Heart left ventricle (tissue), 16 donors: Measurements from ENCODE around the gene MORN5. TPM values are rescaled to one million over a fixed set of nuclear protein-coding genes. Genes with fewer than 3 reads are reported as not detected.

Experiments
- ATAC-seq, 4 donors: fragments of 200-7000 bp; cut with Tn5 transposase; one replicate each; pipeline ENCODE4 v1.9.1; 2020 to 2022; ENCODE audit warnings: moderate library complexity in 4 of 4, mild to moderate bottlenecking in 3 of 4, moderate number of reproducible peaks in 1 of 4
- DNase-seq, 5 donors: peaks; one replicate each; pipeline ENCODE4 v3.0.0-alpha.2; 2020
- H3K27ac ChIP-seq, 12 donors: fragments of 200-600 bp; sonication (generic) in 4 of 12; one replicate each; pipeline versions ENCODE4 v1.5.0 to v1.8.0; 2016 to 2022; ENCODE audit warnings: mild to moderate bottlenecking in 2 of 12
- H3K27me3 ChIP-seq, 9 donors: fragments of 200-600 bp; sonication (generic) in 2 of 9; one replicate each; pipeline versions ENCODE4 v1.5.1 to v1.8.0; 2016 to 2022; ENCODE audit warnings: mild to moderate bottlenecking in 3 of 9
- H3K36me3 ChIP-seq, 9 donors: fragments of 200-600 bp; sonication (generic) in 2 of 9; one replicate each; pipeline versions ENCODE4 v1.5.0 to v1.8.0; 2018 to 2022; ENCODE audit warnings: mild to moderate bottlenecking in 2 of 9
- H3K4me1 ChIP-seq, 12 donors: fragments of 200-600 bp; sonication (generic) in 4 of 12; one replicate each; pipeline versions ENCODE4 v1.5.0 to v1.8.0; 2016 to 2022; ENCODE audit warnings: mild to moderate bottlenecking in 3 of 12
- H3K4me3 ChIP-seq, 12 donors: fragments of 200-600 bp; sonication (generic) in 4 of 12; one replicate each; pipeline versions ENCODE4 v1.5.0 to v1.8.0; 2017 to 2022; ENCODE audit warnings: mild to moderate bottlenecking in 9 of 12, moderate library complexity in 4 of 12
- H3K9me3 ChIP-seq, 12 donors: fragments of 200-600 bp; sonication (generic) in 4 of 12; one replicate each; pipeline versions ENCODE4 v1.5.0 to v1.8.0; 2016 to 2022; ENCODE audit warnings: mild to moderate bottlenecking in 1 of 12
- POLR2A ChIP-seq, 2 donors: fragments of 450-650 bp; IDR thresholded peaks; one replicate each; pipeline ENCODE4 v1.6.1; 2017; ENCODE audit warnings: antibody characterized with exemption in 2 of 2, mild to moderate bottlenecking in 2 of 2, moderate library complexity in 2 of 2
- WGBS, 4 donors: extraction: QIAGEN DNeasy Blood & Tissue Kit in 2 of 4; methylation state at CpG; one replicate each; pipeline versions ENCODE4 v1.1.5 to v1.1.7; 2013 to 2018; 5-methylcytosine and 5-hydroxymethylcytosine counted together
- intact Hi-C, 10 donors: fragments of 100-400 bp; cut with DNase I; formaldehyde crosslinking; loops; one replicate each; pipeline versions ENCODE4 v1.11.1 to v1.14.2; 2022
- polyA plus RNA-seq, 2 donors: library from polyadenylated mRNA; stranded (reverse); fragments of 200-250 nt; gene quantifications; one replicate each; pipeline ENCODE4 v1.2.3, GENCODE V29; 2013
- total RNA-seq, 9 donors: library from RNA; depleted of rRNA in 2 of 9; stranded (reverse); fragments of >200 nt in 2 of 9; fragmentation: NEBNext Ultra II Directional in 3 of 9; extraction: Animal tissue kit (Norgen Biotek cat#: 25700) in 3 of 9; gene quantifications; one replicate each; pipeline versions ENCODE4 v1.1.0 to v1.2.4, GENCODE V29; 2016 to 2023
- TF ChIP-seq, protein P1 (sequence below), 12 donors: fragments of 200-600 bp; sonication (generic) in 4 of 12; IDR thresholded peaks; one replicate each; pipeline versions ENCODE4 v1.5.0 to v1.8.0; 2018 to 2022; ENCODE audit warnings: antibody characterized with exemption in 12 of 12, mild to moderate bottlenecking in 5 of 12
- donor health status: ischemic (EF 13 %, LVEDD 7.1; RV severe dilation, severe dysfunction).
- donor health status: healthy with polysubstance abuse.
- donor health status: DM: no; HTN: yes; CAD: no.
- donor health status: DM: no; HTN: no; CAD: no.
- donor health status: ischemic (EF 25% LVEDD 6.9; RV normal size, moderate dysfunction).
- donor health status: ischemic (EF 25% LVEDD 5.7; RV mildly dilated, moderate dysfunction).
- donor health status: healthy.
- donor health status: DM: yes; HTN: yes; CAD: no.
- donor health status: ischemic (EF 35%, LVEDD 5.7; RV mildly dilated, moderate dysfunction).
- donor health status: nonischemic (EF 11% LVEDD 7.7; RV severe dilation, severe dysfunction).
- donor health status: DM: yes; HTN: yes; CAD: no.
- donor health status: PGD.
- donor health status: ischemic (EF 29% LVEDD 5.4; RV normal size, mild dysfunction).
- donor health status: nonischemic (EF 23%, LVEDD 6.1; RV moderate dilation, normal function).

Gene MORN5
- total and polyA plus RNA-seq, 11 donors = not detected

DNA sequence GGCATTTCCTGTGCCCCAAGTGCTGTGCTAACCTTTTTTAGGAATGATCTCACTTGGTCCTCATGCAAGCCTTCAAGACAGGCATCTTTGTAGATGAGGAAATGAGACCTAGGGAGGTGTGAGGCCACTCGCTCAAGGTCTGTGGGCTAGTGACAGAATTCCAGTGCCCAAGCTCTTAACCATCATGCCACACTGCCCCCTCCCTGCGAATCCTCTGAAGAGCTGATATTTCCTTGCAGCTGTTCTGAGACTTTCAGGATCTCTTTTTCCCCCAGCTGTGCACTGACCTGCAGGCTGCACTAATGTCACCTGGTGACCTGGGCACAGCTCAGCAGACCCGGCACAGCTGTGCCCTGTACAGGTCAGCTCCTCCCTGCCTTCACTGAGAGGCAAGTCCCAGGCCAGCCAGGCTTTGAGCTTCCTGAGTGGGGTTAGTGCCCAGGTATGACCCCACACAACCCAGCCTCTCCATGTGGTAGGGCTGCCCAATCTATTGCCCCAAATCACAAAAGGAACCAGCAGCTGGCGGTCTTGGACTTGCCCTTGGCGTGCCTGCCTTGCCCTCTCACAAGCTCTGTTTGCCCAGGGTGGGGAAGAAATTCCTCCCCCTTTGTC lies 32.7 kb downstream of the MORN5 start:
- no peak for DNase-seq

DNA sequence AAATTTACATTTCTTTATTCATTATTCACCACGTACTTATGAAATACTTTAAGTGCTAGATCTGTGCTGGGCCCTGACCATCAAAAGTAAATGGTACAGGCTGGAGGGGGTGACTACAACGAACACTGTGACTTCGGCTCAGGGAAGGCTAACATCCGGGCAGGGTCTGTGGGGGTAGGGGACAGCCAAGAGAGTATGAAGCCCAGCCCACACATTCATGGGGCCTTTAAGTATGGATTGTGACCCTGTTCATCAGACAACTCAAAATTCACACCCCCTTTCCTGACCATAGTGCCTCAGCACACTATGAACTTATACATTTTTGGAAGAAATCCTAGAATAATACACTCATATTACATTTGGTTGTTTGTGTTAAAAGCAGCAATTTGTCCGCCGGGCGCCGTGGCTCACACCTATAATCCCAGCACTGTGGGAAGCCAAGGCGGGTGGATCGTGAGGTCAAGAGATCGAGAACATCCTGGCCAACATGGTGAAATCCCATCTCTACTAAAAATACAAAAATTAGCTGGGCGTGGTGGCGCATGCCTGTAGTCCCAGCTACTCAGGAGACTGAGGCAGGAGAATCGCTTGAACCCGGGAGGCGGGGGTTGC lies 33.3 kb downstream of the MORN5 start:
- Histone ChIP-seq H3K36me3 (no peaks in the 10 kb centered on the region), H3K4me3 (no peak overlapping the region), H3K4me1 (no peaks in the 10 kb centered on the region), H3K27ac (no peak overlapping the region), H3K27me3 (peaks cover 0 to 16% (median 0%) of the 10 kb centered on the region in 9 donors), H3K9me3 (no peaks in the 10 kb centered on the region)
- 80 to 90% (median 87%) methylated on average over 16 of the region's 16 CpGs for WGBS, 4 donors
- ATAC-seq (no peak), DNase-seq (no peak)
- TF ChIP-seq, protein P1, sequence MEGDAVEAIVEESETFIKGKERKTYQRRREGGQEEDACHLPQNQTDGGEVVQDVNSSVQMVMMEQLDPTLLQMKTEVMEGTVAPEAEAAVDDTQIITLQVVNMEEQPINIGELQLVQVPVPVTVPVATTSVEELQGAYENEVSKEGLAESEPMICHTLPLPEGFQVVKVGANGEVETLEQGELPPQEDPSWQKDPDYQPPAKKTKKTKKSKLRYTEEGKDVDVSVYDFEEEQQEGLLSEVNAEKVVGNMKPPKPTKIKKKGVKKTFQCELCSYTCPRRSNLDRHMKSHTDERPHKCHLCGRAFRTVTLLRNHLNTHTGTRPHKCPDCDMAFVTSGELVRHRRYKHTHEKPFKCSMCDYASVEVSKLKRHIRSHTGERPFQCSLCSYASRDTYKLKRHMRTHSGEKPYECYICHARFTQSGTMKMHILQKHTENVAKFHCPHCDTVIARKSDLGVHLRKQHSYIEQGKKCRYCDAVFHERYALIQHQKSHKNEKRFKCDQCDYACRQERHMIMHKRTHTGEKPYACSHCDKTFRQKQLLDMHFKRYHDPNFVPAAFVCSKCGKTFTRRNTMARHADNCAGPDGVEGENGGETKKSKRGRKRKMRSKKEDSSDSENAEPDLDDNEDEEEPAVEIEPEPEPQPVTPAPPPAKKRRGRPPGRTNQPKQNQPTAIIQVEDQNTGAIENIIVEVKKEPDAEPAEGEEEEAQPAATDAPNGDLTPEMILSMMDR (IDR thresholded peaks at IDR 0.05) = no peak
- no peak for TF ChIP-seq POLR2A (IDR thresholded peaks at IDR 0.05)
- intact Hi-C loops = no loop called here

More for the DNA sequence above, 32.7 kb downstream of the MORN5 start:
- intact Hi-C loops = no loop called here
- Histone ChIP-seq H3K36me3 (no peaks in the 10 kb centered on the region), H3K4me1 (no peaks in the 10 kb centered on the region), H3K4me3 (no peak overlapping the region), H3K9me3 (no peaks in the 10 kb centered on the region), H3K27me3 (peaks cover 0 to 11% (median 0%) of the 10 kb centered on the region in 9 donors), H3K27ac (no peak overlapping the region)
- no peak for TF ChIP-seq POLR2A (IDR thresholded peaks at IDR 0.05)
- TF ChIP-seq, protein P1 (IDR thresholded peaks at IDR 0.05) = no peak
- WGBS, 4 donors = 86 to 96% (median 90%) methylated on average over 3 to 5 of the region's 5 CpGs
- ATAC-seq = no peak

DNA sequence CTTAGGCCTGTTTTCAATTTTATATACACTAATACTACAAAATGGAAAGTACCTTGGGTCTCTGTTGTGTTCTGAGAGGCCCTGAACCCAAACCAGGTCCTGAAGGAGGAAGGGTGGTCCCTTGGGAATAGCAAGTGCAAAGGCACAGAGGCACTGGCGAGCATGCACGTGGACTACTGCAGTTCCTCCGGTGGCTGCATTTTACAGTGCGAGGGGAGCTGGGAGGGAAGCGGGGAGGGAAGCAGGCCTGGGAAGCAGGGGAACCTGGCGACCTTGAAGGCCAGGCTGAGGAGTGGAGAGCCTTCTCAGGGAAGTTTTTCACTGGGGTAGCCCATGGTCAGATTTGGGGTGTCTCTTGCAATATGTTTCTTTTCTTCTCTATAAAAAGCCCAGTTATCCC lies 33.9 kb downstream of the MORN5 start:
- 73 to 82% (median 80%) methylated on average over 6 of the region's 6 CpGs for WGBS, 4 donors
- no peak overlapping the region for H3K27ac ChIP-seq
- DNase-seq (no peak), ATAC-seq (no peak)
- H3K27me3 ChIP-seq = peaks cover 0 to 16% (median 0%) of the 10 kb centered on the region in 9 donors
- no peaks in the 10 kb centered on the region for H3K4me1 ChIP-seq
- no peaks in the 10 kb centered on the region for H3K36me3 ChIP-seq
- H3K9me3 ChIP-seq = no peaks in the 10 kb centered on the region
- intact Hi-C loops = no loop called here
- TF ChIP-seq, protein P1 (IDR thresholded peaks at IDR 0.05) = no peak
- TF ChIP-seq POLR2A (IDR thresholded peaks at IDR 0.05) = no peak
- no peak overlapping the region for H3K4me3 ChIP-seq

DNA sequence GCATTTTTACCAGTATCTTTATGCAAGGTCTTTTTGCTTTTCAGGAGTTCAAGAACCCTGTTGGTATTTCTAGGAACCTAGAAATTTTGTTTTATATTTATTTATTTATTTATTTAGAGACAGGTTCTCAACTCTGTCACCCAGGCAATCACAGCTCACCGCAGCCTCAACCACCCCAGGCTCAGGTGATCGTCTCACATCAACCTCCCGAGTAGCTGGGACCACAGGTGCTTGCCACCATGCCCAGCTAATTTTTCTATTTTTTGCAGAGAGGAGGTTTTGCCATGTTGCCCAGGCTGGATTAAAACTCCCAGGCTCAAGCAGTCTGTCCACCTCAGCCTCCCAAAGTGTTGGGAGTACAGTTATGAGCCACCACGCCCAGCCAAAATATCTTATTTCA lies 36.2 kb downstream of the MORN5 start:
- no peaks in the 10 kb centered on the region for H3K4me1 ChIP-seq
- 85 to 99% (median 89%) methylated on average over 4 of the region's 4 CpGs for WGBS, 4 donors
- H3K36me3 ChIP-seq = no peaks in the 10 kb centered on the region
- no peak overlapping the region for H3K4me3 ChIP-seq
- peaks cover 0 to 16% (median 0%) of the 10 kb centered on the region in 9 donors for H3K27me3 ChIP-seq
- no peak for DNase-seq
- intact Hi-C loops = no loop called here
- no peaks in the 10 kb centered on the region for H3K9me3 ChIP-seq
- no peak for ATAC-seq
- no peak overlapping the region for H3K27ac ChIP-seq
- TF ChIP-seq POLR2A (IDR thresholded peaks at IDR 0.05) = no peak
- TF ChIP-seq, protein P1 (IDR thresholded peaks at IDR 0.05) = no peak
